ENCODE data around the gene PDX1. TPM values are rescaled to one million over a fixed set of nuclear protein-coding genes. Genes with fewer than 3 reads are reported as not detected.
A peak's percentile ranks its signal among the peaks of the same experiment; 100 is the strongest.

Gene PDX1
- total RNA-seq, 1 experiment from 2014 or later: 1.7 TPM

DNA sequence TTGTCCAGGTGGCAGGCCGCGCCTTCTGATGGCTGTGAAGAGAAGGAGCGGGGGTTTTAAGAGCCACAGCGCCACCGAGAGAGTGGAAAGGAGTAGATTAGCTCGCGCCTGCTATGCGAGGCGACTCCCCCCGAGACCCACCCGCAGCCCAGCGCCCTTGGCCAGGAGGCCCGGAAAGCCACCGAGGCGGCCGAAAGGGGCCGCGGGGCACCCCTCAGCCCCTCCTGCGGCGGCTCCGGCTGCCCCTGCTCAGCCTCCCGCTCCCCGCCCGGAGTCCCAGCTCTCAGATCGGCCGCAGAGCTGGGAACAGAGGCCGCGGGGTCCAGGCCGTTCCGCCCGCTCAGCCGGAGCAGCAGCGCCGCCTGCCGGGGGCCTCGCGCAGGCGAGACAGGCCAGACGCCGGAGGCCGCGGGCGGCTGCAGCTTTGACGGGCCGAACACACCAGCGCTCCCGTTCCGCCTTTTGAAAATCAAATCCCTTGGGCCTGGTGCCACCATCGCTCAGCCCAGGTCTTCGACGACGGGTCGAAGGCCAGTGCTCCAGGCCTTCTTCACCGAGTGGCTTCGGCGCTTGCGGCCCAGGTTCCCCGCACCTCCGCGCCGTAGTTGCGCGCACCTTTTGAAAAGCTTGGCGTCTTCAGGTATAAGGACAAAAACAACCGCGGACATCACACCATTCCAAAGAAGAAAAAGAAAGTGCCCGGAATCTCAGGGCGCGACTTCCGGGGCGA, 34.0 kb downstream of the PDX1 start:
- peak; percentile 54 for DNase-seq (ENCODE audit: low read depth, low spot score)
- RAD21 ChIA-PET (ENCODE audit: low non-redundant PET in 1 of 2, low total read pairs in 2 of 2, uncharacterized antibody in 2 of 2, unreplicated experiment in 2 of 2): interaction anchor here (0.5 to 2.8 kb wide), 10 partner anchors 85 to 592 kb away, joined by 3 to 31 read pairs (median 7); no protein-coding TSS in a partner anchor
- no peaks in the 10 kb centered on the region for H3K9me2 ChIP-seq (ENCODE audit: insufficient read depth)
- no peaks in the 10 kb centered on the region for H3K79me2 ChIP-seq (ENCODE audit: insufficient read depth, low read length)
- POLR2A ChIA-PET: interaction anchor here (0.5 to 1.7 kb wide), 8 partner anchors 8 to 428 kb away, joined by 3 to 15 read pairs (median 3); partner anchors contain the start of gene CDX2
- no peaks in the 10 kb centered on the region for H3K9me3 ChIP-seq (ENCODE audit: control insufficient read depth in 1 of 2, insufficient read depth in 1 of 2, low read depth in 1 of 2, low read length in 2 of 2)
- TF ChIP-seq EGR1 (IDR thresholded peaks at IDR 0.05; ENCODE audit: low read depth) (no peak), ZFX (IDR thresholded peaks at IDR 0.05) (peak; percentile 73), ELF1 (IDR thresholded peaks at IDR 0.05; ENCODE audit: borderline replicate concordance, low read depth) (no peak), CEBPB (IDR thresholded peaks at IDR 0.05; ENCODE audit: low read depth) (no peak), POLR2A (IDR thresholded peaks at IDR 0.05; ENCODE audit: borderline replicate concordance, extremely low read depth, insufficient read depth, insufficient read length) (no peak), TCF7L2 (IDR thresholded peaks at IDR 0.05; ENCODE audit: borderline replicate concordance, extremely low read depth, insufficient read depth, insufficient read length) (peak; percentile 60), RAD21 (IDR thresholded peaks at IDR 0.05; ENCODE audit: low read depth) (peak; percentile 80), CBX3 (IDR thresholded peaks at IDR 0.05; ENCODE audit: low read depth) (no peak)
- TF ChIP-seq, protein P1, sequence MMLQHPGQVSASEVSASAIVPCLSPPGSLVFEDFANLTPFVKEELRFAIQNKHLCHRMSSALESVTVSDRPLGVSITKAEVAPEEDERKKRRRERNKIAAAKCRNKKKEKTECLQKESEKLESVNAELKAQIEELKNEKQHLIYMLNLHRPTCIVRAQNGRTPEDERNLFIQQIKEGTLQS (IDR thresholded peaks at IDR 0.05): no peak
- TF ChIP-seq, protein P2, sequence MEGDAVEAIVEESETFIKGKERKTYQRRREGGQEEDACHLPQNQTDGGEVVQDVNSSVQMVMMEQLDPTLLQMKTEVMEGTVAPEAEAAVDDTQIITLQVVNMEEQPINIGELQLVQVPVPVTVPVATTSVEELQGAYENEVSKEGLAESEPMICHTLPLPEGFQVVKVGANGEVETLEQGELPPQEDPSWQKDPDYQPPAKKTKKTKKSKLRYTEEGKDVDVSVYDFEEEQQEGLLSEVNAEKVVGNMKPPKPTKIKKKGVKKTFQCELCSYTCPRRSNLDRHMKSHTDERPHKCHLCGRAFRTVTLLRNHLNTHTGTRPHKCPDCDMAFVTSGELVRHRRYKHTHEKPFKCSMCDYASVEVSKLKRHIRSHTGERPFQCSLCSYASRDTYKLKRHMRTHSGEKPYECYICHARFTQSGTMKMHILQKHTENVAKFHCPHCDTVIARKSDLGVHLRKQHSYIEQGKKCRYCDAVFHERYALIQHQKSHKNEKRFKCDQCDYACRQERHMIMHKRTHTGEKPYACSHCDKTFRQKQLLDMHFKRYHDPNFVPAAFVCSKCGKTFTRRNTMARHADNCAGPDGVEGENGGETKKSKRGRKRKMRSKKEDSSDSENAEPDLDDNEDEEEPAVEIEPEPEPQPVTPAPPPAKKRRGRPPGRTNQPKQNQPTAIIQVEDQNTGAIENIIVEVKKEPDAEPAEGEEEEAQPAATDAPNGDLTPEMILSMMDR (IDR thresholded peaks at IDR 0.05 in 2 of 3, conservative IDR thresholded peaks at IDR 0.05 in 1 of 3; ENCODE audit: borderline replicate concordance in 1 of 3, insufficient read depth in 1 of 3, low read depth in 2 of 3, low read length in 2 of 3): peak; percentile 75 to 95 (median 90)
- TF ChIP-seq, protein P3, sequence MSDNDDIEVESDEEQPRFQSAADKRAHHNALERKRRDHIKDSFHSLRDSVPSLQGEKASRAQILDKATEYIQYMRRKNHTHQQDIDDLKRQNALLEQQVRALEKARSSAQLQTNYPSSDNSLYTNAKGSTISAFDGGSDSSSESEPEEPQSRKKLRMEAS (IDR thresholded peaks at IDR 0.05): 0 out of 2 replicates have a peak, but pooled peaks have one; percentile 16
- H3K9ac ChIP-seq (ENCODE audit: low read length): peak overlapping the region; percentile 60
- H3K27me3 ChIP-seq (ENCODE audit: insufficient read depth, low read length): no peaks in the 10 kb centered on the region
- peak overlapping the region; percentile 56 for H3K27ac ChIP-seq (ENCODE audit: low read depth, low read length)
- ATAC-seq: peak; percentile 99
- no peaks in the 10 kb centered on the region for H3K36me3 ChIP-seq (ENCODE audit: control insufficient read depth in 1 of 2, insufficient read depth in 2 of 2, low read length in 2 of 2)
- no peaks in the 10 kb centered on the region for H4K20me1 ChIP-seq (ENCODE audit: insufficient read depth)
- BruUV-seq (replicated peaks): no TSS peak
- CTCF ChIA-PET: interaction anchor here (0.6 to 7.8 kb wide), 36 partner anchors 8 to 1007 kb away, joined by 3 to 307 read pairs (median 4); partner anchors contain the start of genes CDX2, MTIF3 and PDX1
- intact Hi-C loops (cut with micrococcal nuclease): loop anchor here (1.0 to 2.0 kb wide), 2 partner anchors 124 to 183 kb away; no protein-coding TSS in a partner anchor
- H3K4me1 ChIP-seq (ENCODE audit: control insufficient read depth in 1 of 2, insufficient read depth in 2 of 2, low read length in 2 of 2): peaks cover 9 to 15% of the 10 kb centered on the region in 2 experiments; a peak in 3 of 4 replicates
- H3K4me2 ChIP-seq (ENCODE audit: low read length): peak overlapping the region; percentile 88
- peak overlapping the region; percentile 41 to 58 for H3K4me3 ChIP-seq (replicated peaks in 1 of 2; ENCODE audit: low read depth in 1 of 2, low read length in 2 of 2)
- H2AFZ ChIP-seq (ENCODE audit: low read depth, low read length, poor library complexity, severe bottlenecking): peak overlapping the region; percentile 71

Measured in HCT116 (cell line).